Activated CD4-positive, alpha-beta T cell treated with anti-CD3 and anti-CD28 coated beads, Interleukin-2, amount 10 ng/mL, durations not matched to agents 7 days and 5 days (primary cell): ENCODE results near the gene KRTAP10-7. TPM values are rescaled to one million over a fixed set of nuclear protein-coding genes. Genes with fewer than 3 reads are reported as not detected.
"Not testable (repeated sequence)": the region's sequence is repeated elsewhere in the genome, so short reads cannot be mapped to it uniquely, and the experiment has no call there.

Experiments used
- CTCF ChIA-PET: fragments of 350-600 bp; sonication (Branson Sonifier 250); formaldehyde crosslinking; loops from one replicate; lab custom pipeline; 2021; ENCODE audit warnings: antibody characterized with exemption; lab: Charles Lee
- POLR2A ChIA-PET: fragments of 350-600 bp; sonication (Branson Sonifier 250); formaldehyde crosslinking; loops from one replicate; lab custom pipeline; 2021; ENCODE audit warnings: antibody characterized with exemption; lab: Charles Lee
- DNase-seq: peaks from one replicate; pipeline ENCODE4 v3.0.0-alpha.2; 2020
- H3K27ac Mint-ChIP-seq: one replicate; pipeline ENCODE4 v1.8.0; 2021; ENCODE audit warnings: mild to moderate bottlenecking, moderate library complexity, mixed read lengths
- H3K27me3 Mint-ChIP-seq: one replicate; pipeline ENCODE4 v1.8.0; 2021; ENCODE audit warnings: mixed read lengths
- H3K36me3 Mint-ChIP-seq: one replicate; pipeline ENCODE4 v1.8.0; 2021; ENCODE audit warnings: low read depth, mixed read lengths
- H3K4me1 Mint-ChIP-seq: one replicate; pipeline ENCODE4 v1.8.0; 2021; ENCODE audit warnings: mixed read lengths
- H3K4me3 Mint-ChIP-seq: one replicate; pipeline ENCODE4 v1.8.0; 2021; ENCODE audit warnings: mild to moderate bottlenecking, moderate library complexity, mixed read lengths
- H3K9me3 Mint-ChIP-seq: one replicate; pipeline ENCODE4 v1.8.0; 2021; ENCODE audit warnings: mixed read lengths
- total RNA-seq, 2 experiments: library from RNA; stranded (reverse); gene quantifications; one replicate each; pipeline ENCODE4 v1.2.3, GENCODE V29; 2021

The KRTAP10-7 gene
- total RNA-seq, 2 experiments from 2014 or later, result not detected

DNA sequence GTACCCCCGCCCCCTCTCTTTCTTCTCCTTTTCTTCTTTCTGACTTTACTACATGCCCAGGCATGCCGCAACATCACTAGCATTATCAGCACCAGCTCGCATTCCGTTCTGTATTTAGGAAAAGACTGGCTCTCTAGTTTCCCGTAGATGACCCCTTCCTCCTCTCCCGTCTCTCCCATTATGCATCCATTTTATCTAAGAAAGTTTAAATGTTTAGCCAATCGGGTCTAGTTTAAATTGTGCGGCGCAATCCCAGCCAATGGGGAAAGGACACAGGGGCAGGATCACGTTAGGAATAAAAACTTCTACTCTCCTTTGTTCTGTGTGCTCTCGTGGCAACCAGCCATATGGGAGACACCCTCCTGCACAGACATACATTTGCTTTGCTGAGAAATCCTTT is 2.3 kb upstream of the KRTAP10-7 start:
- ChIA-PET CTCF (interaction anchor here (1.2 kb wide), 1 partner anchor 28 kb away, joined by 3 read pairs; no protein-coding TSS in a partner anchor), POLR2A (no interaction called here)

GRCh38 chr21:44599264-44600029 is 950 bp upstream of the KRTAP10-7 start:
- Mint-ChIP-seq H3K4me3 (no peak overlapping the region), H3K36me3 (no peaks in the 10 kb centered on the region)

More for the DNA sequence above, 2.3 kb upstream of the KRTAP10-7 start:
- Mint-ChIP-seq H3K27ac (no peak overlapping the region), H3K27me3 (peaks cover 11% of the 10 kb centered on the region), H3K36me3 (no peaks in the 10 kb centered on the region), H3K4me3 (no peak overlapping the region), H3K4me1 (peaks cover 1% of the 10 kb centered on the region), H3K9me3 (peaks cover 4% of the 10 kb centered on the region)
- no peak for DNase-seq

DNA sequence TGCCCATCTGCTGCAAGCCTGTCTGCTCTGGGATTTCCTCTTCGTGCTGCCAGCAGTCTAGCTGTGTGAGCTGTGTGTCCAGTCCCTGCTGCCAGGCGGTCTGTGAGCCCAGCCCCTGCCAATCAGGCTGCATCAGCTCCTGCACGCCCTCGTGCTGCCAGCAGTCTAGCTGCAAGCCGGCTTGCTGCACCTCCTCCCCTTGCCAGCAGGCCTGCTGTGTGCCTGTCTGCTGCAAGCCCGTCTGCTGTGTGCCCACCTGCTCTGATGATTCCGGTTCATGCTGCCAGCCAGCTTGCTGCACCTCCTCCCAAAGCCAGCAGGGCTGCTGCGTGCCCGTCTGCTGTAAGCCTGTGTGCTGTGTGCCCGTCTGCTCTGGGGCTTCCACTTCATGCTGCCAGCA is 694 bp downstream of the KRTAP10-7 start:
- peaks cover 16% of the 10 kb centered on the region for H3K27me3 Mint-ChIP-seq

More at GRCh38 chr21:44599264-44600029, 950 bp upstream of the KRTAP10-7 start:
- ChIA-PET POLR2A (no interaction called here), CTCF (no interaction called here)
- Mint-ChIP-seq H3K27ac (no peak overlapping the region), H3K27me3 (peaks cover 11% of the 10 kb centered on the region), H3K4me1 (no peaks in the 10 kb centered on the region), H3K9me3 (peaks cover 5% of the 10 kb centered on the region)
- no peak for DNase-seq

GRCh38 chr21:44601596-44602462 is 1.4 kb downstream of the KRTAP10-7 start:
- DNase-seq, result no peak
- Mint-ChIP-seq H3K4me3 (no peak overlapping the region), H3K27me3 (peaks cover 17% of the 10 kb centered on the region), H3K9me3 (peaks cover 11% of the 10 kb centered on the region), H3K36me3 (no peaks in the 10 kb centered on the region), H3K27ac (no peak overlapping the region), H3K4me1 (no peaks in the 10 kb centered on the region)
- ChIA-PET CTCF (interaction anchor here (0.5 to 0.6 kb wide), 2 partner anchors 13 to 57 kb away, joined by 3 to 5 read pairs; no protein-coding TSS in a partner anchor), POLR2A (no interaction called here)

More for the DNA sequence above, 694 bp downstream of the KRTAP10-7 start:
- peaks cover 11% of the 10 kb centered on the region for H3K9me3 Mint-ChIP-seq
- H3K4me3 Mint-ChIP-seq, H3K27ac Mint-ChIP-seq, H3K4me1 Mint-ChIP-seq, H3K36me3 Mint-ChIP-seq, POLR2A ChIA-PET, DNase-seq: not testable (repeated sequence)
- CTCF ChIA-PET, result interaction anchor here (0.5 to 0.6 kb wide), 2 partner anchors 14 to 57 kb away, joined by 3 to 5 read pairs; no protein-coding TSS in a partner anchor

DNA sequence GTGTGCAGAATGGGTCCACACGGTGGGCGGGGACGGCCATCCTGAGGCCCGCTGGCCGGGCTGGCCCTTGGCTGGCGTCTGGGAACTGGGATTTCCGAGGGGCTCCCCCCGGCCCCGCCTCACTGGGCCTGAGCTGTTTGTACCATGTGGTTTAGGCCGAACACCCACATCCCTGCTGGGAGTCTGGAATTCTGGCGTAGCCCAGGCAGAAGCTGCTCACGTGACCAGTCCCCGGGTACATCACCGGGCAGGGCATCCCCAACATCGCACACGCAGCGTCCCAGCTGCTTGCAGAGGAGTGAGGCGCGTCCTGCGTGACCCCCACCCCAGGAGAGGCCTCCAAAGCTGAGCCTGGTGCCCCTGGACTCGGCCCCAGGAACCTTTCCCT is 2.1 kb downstream of the KRTAP10-7 start:
- H3K27ac Mint-ChIP-seq, result no peak overlapping the region
- no peak overlapping the region for H3K4me3 Mint-ChIP-seq
- peaks cover 17% of the 10 kb centered on the region for H3K27me3 Mint-ChIP-seq
- POLR2A ChIA-PET, result no interaction called here
- H3K4me1 Mint-ChIP-seq, result no peaks in the 10 kb centered on the region
- H3K9me3 Mint-ChIP-seq, result peaks cover 11% of the 10 kb centered on the region
- H3K36me3 Mint-ChIP-seq, result no peaks in the 10 kb centered on the region
- DNase-seq, result no peak
- CTCF ChIA-PET, result no interaction called here

DNA sequence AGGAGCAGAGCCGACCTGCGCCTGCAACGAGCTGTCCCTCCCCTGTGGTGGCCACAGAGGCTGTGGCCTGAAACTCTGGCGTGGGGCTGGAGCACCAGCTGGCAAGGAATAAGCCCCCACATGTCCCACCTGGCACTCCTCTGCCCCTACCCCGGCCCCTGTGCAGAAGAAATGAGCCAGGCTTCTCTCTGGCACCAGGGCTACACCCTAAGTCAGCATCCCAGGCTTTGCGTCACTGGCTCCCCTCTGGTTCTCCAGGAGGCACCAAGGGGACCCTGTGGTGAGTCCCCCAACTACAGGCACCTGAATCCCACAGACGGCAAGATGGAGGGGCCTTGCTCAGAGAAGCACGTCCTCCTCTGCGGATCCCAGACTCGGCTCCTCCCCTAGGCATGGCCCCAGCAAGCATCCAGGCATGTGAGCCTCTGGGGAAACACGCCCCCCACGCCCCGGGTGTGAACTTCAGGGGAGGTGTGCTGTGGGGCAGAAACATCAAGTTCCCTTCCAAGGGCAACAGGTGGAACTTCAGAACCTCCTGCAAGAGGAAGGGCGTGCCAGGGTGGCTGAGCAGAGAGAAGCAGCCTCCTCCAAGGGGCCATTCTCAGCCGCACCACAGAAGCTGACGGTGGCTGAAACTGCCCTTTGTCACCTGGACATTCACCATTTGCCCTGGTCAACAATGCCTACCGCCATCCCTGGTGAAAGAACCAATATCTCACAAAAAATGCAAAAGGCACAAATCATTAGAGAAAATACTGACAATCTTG is 2.9 kb downstream of the KRTAP10-7 start:
- ChIA-PET CTCF (no interaction called here), POLR2A (no interaction called here)
- Mint-ChIP-seq H3K27me3 (peaks cover 19% of the 10 kb centered on the region), H3K4me1 (no peaks in the 10 kb centered on the region), H3K4me3 (no peak overlapping the region), H3K36me3 (no peaks in the 10 kb centered on the region), H3K9me3 (peaks cover 11% of the 10 kb centered on the region), H3K27ac (no peak overlapping the region)
- DNase-seq, result no peak

GRCh38 chr21:44603911-44604310 is 3.5 kb downstream of the KRTAP10-7 start:
- no peaks in the 10 kb centered on the region for H3K4me1 Mint-ChIP-seq
- peaks cover 16% of the 10 kb centered on the region for H3K27me3 Mint-ChIP-seq
- peaks cover 8% of the 10 kb centered on the region for H3K9me3 Mint-ChIP-seq
- CTCF ChIA-PET, result no interaction called here
- H3K4me3 Mint-ChIP-seq, result no peak overlapping the region
- POLR2A ChIA-PET, result no interaction called here
- DNase-seq, result no peak
- no peaks in the 10 kb centered on the region for H3K36me3 Mint-ChIP-seq
- no peak overlapping the region for H3K27ac Mint-ChIP-seq

DNA sequence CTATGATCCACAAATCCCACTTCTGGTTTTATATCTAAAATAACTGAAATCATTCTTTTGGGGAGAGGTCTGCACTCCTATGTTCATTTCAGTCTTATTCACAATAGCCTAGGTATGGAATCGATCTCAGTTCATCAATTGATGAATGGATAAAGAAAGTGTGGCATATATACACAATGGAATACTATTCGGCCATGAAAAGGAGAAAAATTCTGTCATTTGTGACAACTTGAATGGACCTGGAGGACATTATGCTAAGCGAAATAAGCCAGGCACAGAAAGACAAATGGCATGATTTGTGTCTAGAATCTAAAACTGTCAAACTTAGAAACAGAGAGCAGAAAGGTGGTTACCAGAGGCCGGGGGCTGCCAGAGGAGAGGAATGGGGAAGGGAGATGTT is 6.1 kb downstream of the KRTAP10-7 start:
- Mint-ChIP-seq H3K36me3 (peaks cover 3% of the 10 kb centered on the region), H3K9me3 (peaks cover 30% of the 10 kb centered on the region), H3K4me1 (no peaks in the 10 kb centered on the region), H3K27me3 (peaks cover 17% of the 10 kb centered on the region), H3K4me3 (no peak overlapping the region), H3K27ac (no peak overlapping the region)
- CTCF ChIA-PET, result no interaction called here
- POLR2A ChIA-PET, result no interaction called here
- DNase-seq, result no peak

DNA sequence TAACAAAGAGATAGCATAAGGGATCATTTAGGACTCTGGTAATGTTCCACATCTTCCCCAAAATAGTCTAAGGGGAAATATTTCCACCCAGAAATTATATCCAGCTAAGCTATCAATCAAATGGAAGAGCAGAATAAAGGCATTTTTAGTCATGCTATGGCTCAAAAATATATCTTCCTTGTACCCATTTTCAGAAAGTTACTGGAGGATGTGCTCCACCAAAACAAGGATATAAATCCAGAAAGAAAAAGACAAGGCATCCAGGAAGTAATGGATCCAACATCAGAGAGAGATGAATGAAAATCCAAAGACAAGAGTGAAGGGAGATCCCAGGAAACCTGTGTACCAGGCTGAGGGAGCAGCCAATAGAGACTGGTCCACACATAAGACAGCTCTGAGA is 8.8 kb downstream of the KRTAP10-7 start:
- Mint-ChIP-seq H3K9me3 (peaks cover 30% of the 10 kb centered on the region), H3K27me3 (peaks cover 17% of the 10 kb centered on the region), H3K27ac (no peak overlapping the region), H3K4me1 (no peaks in the 10 kb centered on the region), H3K36me3 (peaks cover 4% of the 10 kb centered on the region), H3K4me3 (no peak overlapping the region)
- CTCF ChIA-PET, result interaction anchor here (1.0 kb wide), 1 partner anchor 18 kb away, joined by 3 read pairs; the partner anchor contains the start of gene KRTAP10-9
- POLR2A ChIA-PET, result no interaction called here
- no peak for DNase-seq

- H3K4me3 Mint-ChIP-seq, POLR2A ChIA-PET, DNase-seq, H3K36me3 Mint-ChIP-seq, H3K4me1 Mint-ChIP-seq, H3K27ac Mint-ChIP-seq, CTCF ChIA-PET: not testable (repeated sequence)
- Mint-ChIP-seq H3K27me3 (peaks cover 11% of the 10 kb centered on the region), H3K9me3 (peaks cover 23% of the 10 kb centered on the region)
These were observed 9.9 kb downstream of the KRTAP10-7 start for GRCh38 chr21:44610157-44610843.

GRCh38 chr21:44611551-44611950 is 11.2 kb downstream of the KRTAP10-7 start:
- peaks cover 6% of the 10 kb centered on the region for H3K27me3 Mint-ChIP-seq
- H3K27ac Mint-ChIP-seq, result no peak overlapping the region
- ChIA-PET POLR2A (no interaction called here), CTCF (no interaction called here)
- H3K4me3 Mint-ChIP-seq, result no peak overlapping the region
- peaks cover 5% of the 10 kb centered on the region for H3K4me1 Mint-ChIP-seq
- peaks cover 4% of the 10 kb centered on the region for H3K36me3 Mint-ChIP-seq
- peaks cover 23% of the 10 kb centered on the region for H3K9me3 Mint-ChIP-seq
- DNase-seq, result no peak

- Mint-ChIP-seq H3K27ac (no peak within 1 kb of the TSS), H3K9me3 (peaks cover 23% of the 10 kb centered on the region), H3K36me3 (peaks cover 4% of the 10 kb centered on the region), H3K4me3 (no peak within 1 kb of the TSS), H3K4me1 (peaks cover 5% of the 10 kb centered on the region), H3K27me3 (peaks cover 4% of the 10 kb centered on the region)
- ChIA-PET CTCF (no interaction called here), POLR2A (no interaction called here)
- DNase-seq, result no peak
These were observed 11.7 kb downstream of the KRTAP10-7 start, which contains the start of gene KRTAP10-8 for GRCh38 chr21:44612029-44612486. Gene KRTAP10-8, plus strand, starts transcription at chr21:44612079. Its CDS starts 22 bp downstream, at chr21:44612101.
